WTC11 (cell line): ENCODE measurements around the gene CAPZB. TPM values are rescaled to one million over a fixed set of nuclear protein-coding genes. Genes with fewer than 3 reads are reported as not detected.

ENCODE experiments used
- ATAC-seq: fragments of 200-7000 bp; cut with Tn5 transposase; 2 replicates; pipeline ENCODE4 v1.10.0; 2021; ENCODE audit warnings: mild to moderate bottlenecking, moderate library complexity
- CTCF ChIA-PET: fragments of 300-600 bp; sonication (Branson Sonifier 250); formaldehyde crosslinking; loops from one replicate; lab custom pipeline; 2021; ENCODE audit warnings: antibody characterized with exemption; lab: Charles Lee
- POLR2A ChIA-PET: fragments of 350-600 bp; sonication (Branson Sonifier 250); formaldehyde crosslinking; loops from one replicate; lab custom pipeline; 2021; ENCODE audit warnings: antibody characterized with exemption; lab: Charles Lee
- DNase-seq: peaks from one replicate; pipeline ENCODE4 v3.0.0; 2021; ENCODE audit warnings: low spot score
- H3K27ac Mint-ChIP-seq: 2 replicates; pipeline ENCODE4 v1.8.0; 2021; ENCODE audit warnings: mixed read lengths
- H3K27me3 Mint-ChIP-seq: 2 replicates; pipeline ENCODE4 v1.8.0; 2021; ENCODE audit warnings: low read depth, mild to moderate bottlenecking, moderate library complexity, mixed read lengths
- H3K36me3 Mint-ChIP-seq: 2 replicates; pipeline ENCODE4 v1.8.0; 2021; ENCODE audit warnings: mixed read lengths
- H3K4me1 Mint-ChIP-seq: 2 replicates; pipeline ENCODE4 v1.8.0; 2022; ENCODE audit warnings: mixed read lengths
- H3K4me3 Mint-ChIP-seq: 2 replicates; pipeline ENCODE4 v1.8.0; 2021; ENCODE audit warnings: mild to moderate bottlenecking, moderate library complexity, mixed read lengths
- H3K9me3 Mint-ChIP-seq: 2 replicates; pipeline ENCODE4 v1.8.0; 2021; ENCODE audit warnings: mixed read lengths
- ATF6 ChIP-seq: sonication (generic); formaldehyde crosslinking; IDR thresholded peaks from 2 replicates; pipeline ENCODE4 v1.8.1; 2023; ENCODE audit warnings: mild to moderate bottlenecking, missing genetic modification reagents
- CDX4 ChIP-seq: fragments of 250-450 bp; sonication (Bioruptor Pico); IDR thresholded peaks from 2 replicates; pipeline ENCODE4 v1.9.0; 2021; ENCODE audit warnings: moderate library complexity, mild to moderate bottlenecking, inconsistent platforms, borderline replicate concordance
- E2F1 ChIP-seq: sonication (generic); formaldehyde crosslinking; IDR thresholded peaks from 2 replicates; pipeline ENCODE4 v1.8.0; 2022; ENCODE audit warnings: mild to moderate bottlenecking, missing genetic modification reagents
- FOXK1 ChIP-seq: sonication (generic); formaldehyde crosslinking; IDR thresholded peaks from 2 replicates; pipeline ENCODE4 v1.8.0; 2022; ENCODE audit warnings: mild to moderate bottlenecking, moderate library complexity, missing genetic modification reagents
- KAT7 ChIP-seq: sonication (generic); formaldehyde crosslinking; IDR thresholded peaks from 2 replicates; pipeline ENCODE4 v1.8.1; 2023; ENCODE audit warnings: missing genetic modification reagents, mild to moderate bottlenecking, borderline replicate concordance
- SMAD3 ChIP-seq: sonication (generic); formaldehyde crosslinking; IDR thresholded peaks from 2 replicates; pipeline ENCODE4 v1.8.0; 2022; ENCODE audit warnings: missing genetic modification reagents, mild to moderate bottlenecking, borderline replicate concordance
- TCF7 ChIP-seq: sonication (generic); formaldehyde crosslinking; IDR thresholded peaks from 2 replicates; pipeline ENCODE4 v1.8.0; 2022; ENCODE audit warnings: mild to moderate bottlenecking, low read depth, missing genetic modification reagents, moderate library complexity
- TEAD1 ChIP-seq: sonication (generic); formaldehyde crosslinking; IDR thresholded peaks from 2 replicates; pipeline ENCODE4 v1.8.0; 2022; ENCODE audit warnings: mild to moderate bottlenecking, missing genetic modification reagents
- TP53 ChIP-seq: sonication (generic); formaldehyde crosslinking; IDR thresholded peaks from 2 replicates; pipeline ENCODE4 v1.8.1; 2023; ENCODE audit warnings: mild to moderate bottlenecking, missing genetic modification reagents
- ZBTB21 ChIP-seq: sonication (generic); formaldehyde crosslinking; IDR thresholded peaks from 2 replicates; pipeline ENCODE4 v1.8.1; 2023; ENCODE audit warnings: mild to moderate bottlenecking, missing genetic modification reagents, borderline replicate concordance
- ZNF263 ChIP-seq: sonication (generic); formaldehyde crosslinking; IDR thresholded peaks from 2 replicates; pipeline ENCODE4 v1.8.1; 2022; ENCODE audit warnings: low read depth, mild to moderate bottlenecking, moderate library complexity, missing genetic modification reagents
- ZNF396 ChIP-seq: fragments of 250-450 bp; sonication (Bioruptor Pico); IDR thresholded peaks from 2 replicates; pipeline ENCODE4 v1.8.0; 2021; ENCODE audit warnings: mild to moderate bottlenecking, moderate library complexity, borderline replicate concordance
- ZNF423 ChIP-seq: fragments of 250-450 bp; sonication (Bioruptor Pico); IDR thresholded peaks from 2 replicates; pipeline ENCODE4 v2.1.2; 2022; ENCODE audit warnings: mild to moderate bottlenecking, moderate library complexity
- total RNA-seq: library from RNA; stranded (reverse); gene quantifications from 3 replicates; pipeline ENCODE4 v1.2.3, GENCODE V29; 2021
- TF ChIP-seq, protein P1 (sequence below): sonication (generic); formaldehyde crosslinking; IDR thresholded peaks from 2 replicates; pipeline ENCODE4 v1.8.1; 2023; ENCODE audit warnings: mild to moderate bottlenecking, moderate library complexity, missing genetic modification reagents
- TF ChIP-seq, protein P2 (sequence below): fragments of 250-450 bp; sonication (Bioruptor Pico); IDR thresholded peaks from 2 replicates; pipeline ENCODE4 v1.9.0; 2021; ENCODE audit warnings: mild to moderate bottlenecking
- TF ChIP-seq, protein P3 (sequence below): fragments of 250-450 bp; sonication (Bioruptor Pico); IDR thresholded peaks from 2 replicates; pipeline ENCODE4 v1.9.0; 2021; ENCODE audit warnings: mild to moderate bottlenecking, borderline replicate concordance
- TF ChIP-seq, protein P4 (sequence below): sonication (generic); formaldehyde crosslinking; IDR thresholded peaks from 2 replicates; pipeline ENCODE4 v1.8.0; 2022; ENCODE audit warnings: mild to moderate bottlenecking, missing genetic modification reagents
- TF ChIP-seq, protein P5 (sequence below): sonication (generic); formaldehyde crosslinking; IDR thresholded peaks from 2 replicates; pipeline ENCODE4 v1.8.1; 2023; ENCODE audit warnings: mild to moderate bottlenecking, missing genetic modification reagents, borderline replicate concordance

CAPZB gene
- total RNA-seq, 1 experiment from 2014 or later = 348 TPM

- TF ChIP-seq E2F1 (CRISPR knock-in tag) = no peak
- TF ChIP-seq, protein P1, sequence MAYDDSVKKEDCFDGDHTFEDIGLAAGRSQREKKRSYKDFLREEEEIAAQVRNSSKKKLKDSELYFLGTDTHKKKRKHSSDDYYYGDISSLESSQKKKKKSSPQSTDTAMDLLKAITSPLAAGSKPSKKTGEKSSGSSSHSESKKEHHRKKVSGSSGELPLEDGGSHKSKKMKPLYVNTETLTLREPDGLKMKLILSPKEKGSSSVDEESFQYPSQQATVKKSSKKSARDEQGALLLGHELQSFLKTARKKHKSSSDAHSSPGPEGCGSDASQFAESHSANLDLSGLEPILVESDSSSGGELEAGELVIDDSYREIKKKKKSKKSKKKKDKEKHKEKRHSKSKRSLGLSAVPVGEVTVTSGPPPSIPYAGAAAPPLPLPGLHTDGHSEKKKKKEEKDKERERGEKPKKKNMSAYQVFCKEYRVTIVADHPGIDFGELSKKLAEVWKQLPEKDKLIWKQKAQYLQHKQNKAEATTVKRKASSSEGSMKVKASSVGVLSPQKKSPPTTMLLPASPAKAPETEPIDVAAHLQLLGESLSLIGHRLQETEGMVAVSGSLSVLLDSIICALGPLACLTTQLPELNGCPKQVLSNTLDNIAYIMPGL (CRISPR knock-in tag) = no peak
- no peak for TF ChIP-seq ZNF423
- TF ChIP-seq, protein P2, sequence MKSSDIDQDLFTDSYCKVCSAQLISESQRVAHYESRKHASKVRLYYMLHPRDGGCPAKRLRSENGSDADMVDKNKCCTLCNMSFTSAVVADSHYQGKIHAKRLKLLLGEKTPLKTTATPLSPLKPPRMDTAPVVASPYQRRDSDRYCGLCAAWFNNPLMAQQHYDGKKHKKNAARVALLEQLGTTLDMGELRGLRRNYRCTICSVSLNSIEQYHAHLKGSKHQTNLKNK = no peak
- TF ChIP-seq KAT7 (CRISPR knock-in tag) = no peak
- TF ChIP-seq SMAD3 (CRISPR knock-in tag) = no peak
- TF ChIP-seq FOXK1 (CRISPR knock-in tag) = no peak
- TF ChIP-seq TP53 = no peak
- no peak for TF ChIP-seq ZBTB21 (CRISPR knock-in tag)
- TF ChIP-seq CDX4 = no peak
- TF ChIP-seq, protein P3, sequence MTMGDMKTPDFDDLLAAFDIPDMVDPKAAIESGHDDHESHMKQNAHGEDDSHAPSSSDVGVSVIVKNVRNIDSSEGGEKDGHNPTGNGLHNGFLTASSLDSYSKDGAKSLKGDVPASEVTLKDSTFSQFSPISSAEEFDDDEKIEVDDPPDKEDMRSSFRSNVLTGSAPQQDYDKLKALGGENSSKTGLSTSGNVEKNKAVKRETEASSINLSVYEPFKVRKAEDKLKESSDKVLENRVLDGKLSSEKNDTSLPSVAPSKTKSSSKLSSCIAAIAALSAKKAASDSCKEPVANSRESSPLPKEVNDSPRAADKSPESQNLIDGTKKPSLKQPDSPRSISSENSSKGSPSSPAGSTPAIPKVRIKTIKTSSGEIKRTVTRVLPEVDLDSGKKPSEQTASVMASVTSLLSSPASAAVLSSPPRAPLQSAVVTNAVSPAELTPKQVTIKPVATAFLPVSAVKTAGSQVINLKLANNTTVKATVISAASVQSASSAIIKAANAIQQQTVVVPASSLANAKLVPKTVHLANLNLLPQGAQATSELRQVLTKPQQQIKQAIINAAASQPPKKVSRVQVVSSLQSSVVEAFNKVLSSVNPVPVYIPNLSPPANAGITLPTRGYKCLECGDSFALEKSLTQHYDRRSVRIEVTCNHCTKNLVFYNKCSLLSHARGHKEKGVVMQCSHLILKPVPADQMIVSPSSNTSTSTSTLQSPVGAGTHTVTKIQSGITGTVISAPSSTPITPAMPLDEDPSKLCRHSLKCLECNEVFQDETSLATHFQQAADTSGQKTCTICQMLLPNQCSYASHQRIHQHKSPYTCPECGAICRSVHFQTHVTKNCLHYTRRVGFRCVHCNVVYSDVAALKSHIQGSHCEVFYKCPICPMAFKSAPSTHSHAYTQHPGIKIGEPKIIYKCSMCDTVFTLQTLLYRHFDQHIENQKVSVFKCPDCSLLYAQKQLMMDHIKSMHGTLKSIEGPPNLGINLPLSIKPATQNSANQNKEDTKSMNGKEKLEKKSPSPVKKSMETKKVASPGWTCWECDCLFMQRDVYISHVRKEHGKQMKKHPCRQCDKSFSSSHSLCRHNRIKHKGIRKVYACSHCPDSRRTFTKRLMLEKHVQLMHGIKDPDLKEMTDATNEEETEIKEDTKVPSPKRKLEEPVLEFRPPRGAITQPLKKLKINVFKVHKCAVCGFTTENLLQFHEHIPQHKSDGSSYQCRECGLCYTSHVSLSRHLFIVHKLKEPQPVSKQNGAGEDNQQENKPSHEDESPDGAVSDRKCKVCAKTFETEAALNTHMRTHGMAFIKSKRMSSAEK (CRISPR knock-in tag) = no peak
- no peak for TF ChIP-seq ATF6
These were observed 82.1 kb downstream of the CAPZB start (continued) for GRCh38 chr1:19403256-19403655.

GRCh38 chr1:19402031-19402813, 83.1 kb downstream of the CAPZB start:
- DNase-seq (no peak), ATAC-seq (no peak)
- ChIA-PET POLR2A (interaction anchor here (1.2 kb wide), 1 partner anchor 29 kb away, joined by 3 read pairs; no protein-coding TSS in a partner anchor), CTCF (interaction anchor here (0.5 to 3.6 kb wide), 10 partner anchors 9 to 1049 kb away, joined by 3 to 15 read pairs (median 4); no protein-coding TSS in a partner anchor)
- no peak overlapping the region for H3K4me3 Mint-ChIP-seq
- no peaks in the 10 kb centered on the region for H3K27me3 Mint-ChIP-seq
- H3K36me3 Mint-ChIP-seq = peaks cover 15% of the 10 kb centered on the region; the same call in 1 of the 2 replicates
- H3K4me1 Mint-ChIP-seq = peaks cover 83% of the 10 kb centered on the region
- no peaks in the 10 kb centered on the region for H3K9me3 Mint-ChIP-seq
- H3K27ac Mint-ChIP-seq = peak overlapping the region; percentile 98
- no peak for TF ChIP-seq ZNF263 (CRISPR knock-in tag)
- TF ChIP-seq KAT7 (CRISPR knock-in tag) = no peak
- TF ChIP-seq, protein P4, sequence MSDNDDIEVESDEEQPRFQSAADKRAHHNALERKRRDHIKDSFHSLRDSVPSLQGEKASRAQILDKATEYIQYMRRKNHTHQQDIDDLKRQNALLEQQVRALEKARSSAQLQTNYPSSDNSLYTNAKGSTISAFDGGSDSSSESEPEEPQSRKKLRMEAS = no peak
- TF ChIP-seq TCF7 (CRISPR knock-in tag) = no peak
- no peak for TF ChIP-seq ZNF396 (CRISPR knock-in tag)
- no peak for TF ChIP-seq TEAD1
- TF ChIP-seq, protein P5, sequence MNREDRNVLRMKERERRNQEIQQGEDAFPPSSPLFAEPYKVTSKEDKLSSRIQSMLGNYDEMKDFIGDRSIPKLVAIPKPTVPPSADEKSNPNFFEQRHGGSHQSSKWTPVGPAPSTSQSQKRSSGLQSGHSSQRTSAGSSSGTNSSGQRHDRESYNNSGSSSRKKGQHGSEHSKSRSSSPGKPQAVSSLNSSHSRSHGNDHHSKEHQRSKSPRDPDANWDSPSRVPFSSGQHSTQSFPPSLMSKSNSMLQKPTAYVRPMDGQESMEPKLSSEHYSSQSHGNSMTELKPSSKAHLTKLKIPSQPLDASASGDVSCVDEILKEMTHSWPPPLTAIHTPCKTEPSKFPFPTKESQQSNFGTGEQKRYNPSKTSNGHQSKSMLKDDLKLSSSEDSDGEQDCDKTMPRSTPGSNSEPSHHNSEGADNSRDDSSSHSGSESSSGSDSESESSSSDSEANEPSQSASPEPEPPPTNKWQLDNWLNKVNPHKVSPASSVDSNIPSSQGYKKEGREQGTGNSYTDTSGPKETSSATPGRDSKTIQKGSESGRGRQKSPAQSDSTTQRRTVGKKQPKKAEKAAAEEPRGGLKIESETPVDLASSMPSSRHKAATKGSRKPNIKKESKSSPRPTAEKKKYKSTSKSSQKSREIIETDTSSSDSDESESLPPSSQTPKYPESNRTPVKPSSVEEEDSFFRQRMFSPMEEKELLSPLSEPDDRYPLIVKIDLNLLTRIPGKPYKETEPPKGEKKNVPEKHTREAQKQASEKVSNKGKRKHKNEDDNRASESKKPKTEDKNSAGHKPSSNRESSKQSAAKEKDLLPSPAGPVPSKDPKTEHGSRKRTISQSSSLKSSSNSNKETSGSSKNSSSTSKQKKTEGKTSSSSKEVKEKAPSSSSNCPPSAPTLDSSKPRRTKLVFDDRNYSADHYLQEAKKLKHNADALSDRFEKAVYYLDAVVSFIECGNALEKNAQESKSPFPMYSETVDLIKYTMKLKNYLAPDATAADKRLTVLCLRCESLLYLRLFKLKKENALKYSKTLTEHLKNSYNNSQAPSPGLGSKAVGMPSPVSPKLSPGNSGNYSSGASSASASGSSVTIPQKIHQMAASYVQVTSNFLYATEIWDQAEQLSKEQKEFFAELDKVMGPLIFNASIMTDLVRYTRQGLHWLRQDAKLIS = no peak
